ENCODE measurements around the gene ARHGAP19.

ARHGAP19 gene

DNA sequence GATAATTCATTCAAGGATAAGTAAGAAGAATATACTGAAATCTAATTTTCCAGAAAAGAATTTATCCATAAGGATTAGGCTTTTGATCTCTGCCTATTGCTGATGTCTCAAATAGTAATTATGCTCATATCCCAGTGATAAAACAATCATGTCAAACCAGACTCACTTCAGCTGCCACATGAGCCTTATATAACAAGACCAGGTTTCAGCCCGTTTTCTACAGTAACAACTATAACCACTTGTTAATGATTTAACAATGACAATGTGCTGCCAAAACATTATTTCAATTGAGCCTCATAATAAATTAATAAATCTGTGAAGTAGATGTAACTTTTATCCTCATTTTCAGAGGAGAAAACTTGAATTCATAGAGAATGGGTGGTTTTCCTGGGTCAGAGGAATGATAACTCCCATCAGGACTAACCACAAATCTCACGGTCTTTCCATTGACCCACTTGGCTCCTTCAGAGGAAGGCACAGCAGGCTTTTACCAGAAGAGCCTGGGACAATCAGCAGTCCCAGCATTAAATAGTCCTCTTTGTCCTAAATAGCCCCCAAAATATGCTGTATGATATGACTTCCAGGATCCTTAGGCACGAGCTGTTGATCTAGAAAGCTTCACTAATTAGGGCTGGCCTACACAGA lies 64.2 kb downstream of the ARHGAP19 start:
- DNase-seq, result no peak

DNA sequence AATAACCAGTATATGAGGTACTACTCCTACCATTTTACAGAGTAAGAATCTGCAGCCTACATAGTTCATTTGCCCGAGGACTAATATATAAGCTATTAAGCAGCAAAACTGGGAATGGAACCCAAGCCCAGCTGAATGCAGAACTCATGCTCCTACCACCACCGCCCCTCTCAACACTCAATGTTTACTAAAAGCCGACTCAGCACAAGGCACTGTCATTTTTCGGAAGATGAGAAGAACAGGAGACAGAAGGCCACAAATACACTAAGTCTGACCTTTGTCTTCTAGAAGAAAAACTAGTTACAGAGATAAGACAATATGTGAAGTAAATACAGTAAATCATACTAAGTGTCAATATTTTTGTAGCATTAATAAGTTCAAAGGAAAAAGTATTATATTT lies 66.0 kb downstream of the ARHGAP19 start:
- DNase-seq, result no peak

DNA sequence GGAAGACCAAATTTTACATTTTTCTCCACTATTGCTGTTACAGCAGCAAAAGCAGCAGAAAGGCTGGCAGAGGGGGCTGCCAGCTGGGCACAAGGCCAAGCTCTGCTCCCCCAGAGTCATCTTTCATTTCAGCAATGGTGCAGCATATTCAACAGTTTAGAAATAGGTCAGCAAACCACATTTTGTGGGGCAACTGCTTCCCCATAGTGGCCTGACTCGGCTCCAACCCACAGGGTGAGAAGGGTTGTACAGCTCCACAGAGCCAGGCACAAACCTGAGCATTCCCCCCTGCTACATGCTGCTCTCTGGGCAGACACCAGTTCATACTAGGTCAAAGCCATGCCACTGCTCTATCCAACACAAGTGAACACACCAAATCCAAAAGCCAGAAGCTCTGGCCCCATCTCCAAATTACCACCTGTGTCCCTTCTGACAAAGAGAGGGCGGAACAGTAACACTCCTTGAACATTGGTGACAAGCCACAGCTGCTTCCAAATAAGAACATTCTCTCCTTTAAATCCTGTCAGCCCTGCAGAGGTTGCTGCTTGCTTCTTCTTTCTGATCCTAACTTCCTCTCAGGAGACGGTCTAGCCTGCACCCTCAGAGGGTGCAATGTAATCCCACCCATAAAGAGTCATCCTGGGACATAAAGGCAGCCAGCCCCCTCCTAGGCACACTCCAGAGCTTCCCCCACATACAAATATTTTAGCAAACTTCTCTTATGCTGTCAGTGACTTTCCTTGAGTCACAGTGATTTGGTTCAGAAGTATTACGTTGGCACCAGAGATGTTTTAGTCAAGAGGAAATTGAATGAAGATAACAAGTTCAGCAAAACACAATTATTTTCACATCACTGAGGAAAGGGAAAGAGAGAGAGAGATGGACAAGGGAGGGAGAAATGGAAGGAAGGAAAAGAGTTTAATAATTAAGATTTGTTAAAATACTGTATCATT lies 67.7 kb downstream of the ARHGAP19 start:
- no peak for DNase-seq

DNA sequence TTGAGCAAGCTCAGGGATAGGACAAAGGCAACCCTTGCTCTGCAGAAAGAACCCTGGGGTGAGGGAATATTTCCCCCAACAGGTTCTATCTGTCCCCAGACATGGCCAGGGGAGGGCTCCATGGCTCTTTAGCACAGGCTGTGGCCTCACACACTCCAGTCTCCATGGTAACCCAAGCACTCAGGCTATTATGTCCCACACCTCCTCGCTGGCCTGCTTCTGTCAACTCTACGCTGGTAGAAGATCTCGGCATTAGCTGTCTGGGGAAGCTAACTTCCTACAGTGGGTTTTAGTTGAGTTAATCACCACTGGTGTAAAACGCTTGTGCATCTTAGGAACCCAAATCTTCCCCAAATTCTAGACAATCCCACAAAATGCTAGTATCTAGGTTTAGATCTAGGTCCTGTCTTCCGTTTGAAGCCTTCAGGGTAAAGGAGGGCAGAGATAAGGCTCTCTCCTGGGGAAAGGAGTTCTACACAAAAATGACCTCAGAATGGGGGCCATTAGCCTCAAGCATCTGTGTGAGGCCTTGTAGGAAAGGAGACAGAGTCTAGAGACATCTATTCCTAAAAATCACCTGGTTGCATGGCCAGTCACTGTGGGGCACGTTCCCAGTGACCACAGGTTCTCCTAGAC lies 70.0 kb downstream of the ARHGAP19 start:
- DNase-seq, result no peak

DNA sequence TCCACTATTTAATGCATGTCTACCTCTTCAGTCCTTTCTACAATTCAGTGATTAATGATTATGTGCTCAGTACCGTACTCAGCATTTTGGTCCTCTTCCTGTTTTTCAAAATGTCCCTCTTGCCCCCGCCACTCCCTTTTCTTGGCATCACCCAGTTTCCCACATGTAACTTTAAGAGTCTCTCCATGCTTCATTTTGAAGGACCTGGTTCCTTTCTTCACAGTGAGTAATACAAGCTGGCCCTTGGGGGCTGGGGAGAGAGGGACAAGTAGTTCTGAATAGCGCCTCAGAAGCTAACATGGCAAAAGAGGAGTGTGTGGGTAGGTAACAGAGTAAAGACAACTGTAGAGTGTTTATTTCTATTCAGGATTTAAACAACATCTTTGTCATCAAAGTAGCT lies 72.1 kb downstream of the ARHGAP19 start:
- DNase-seq, result no peak

DNA sequence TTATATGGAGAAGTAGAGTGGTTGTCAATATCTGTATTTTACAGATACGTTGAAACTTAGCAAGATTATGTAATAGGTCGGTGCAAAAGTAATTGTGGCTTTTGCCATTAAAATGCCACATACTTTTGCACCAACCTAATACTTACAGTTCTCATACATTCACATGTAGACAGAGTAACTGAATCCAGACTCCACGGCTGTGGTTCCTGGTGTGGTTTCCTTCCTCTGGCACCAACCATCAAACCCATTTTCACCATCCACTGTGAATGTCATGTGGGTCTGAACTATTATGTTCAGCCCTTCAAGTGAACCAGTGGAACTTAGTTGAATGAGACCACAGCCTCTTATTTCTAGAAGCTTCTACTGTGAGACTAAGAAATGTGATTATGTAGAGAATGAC lies 75.1 kb downstream of the ARHGAP19 start:
- DNase-seq, result no peak

DNA sequence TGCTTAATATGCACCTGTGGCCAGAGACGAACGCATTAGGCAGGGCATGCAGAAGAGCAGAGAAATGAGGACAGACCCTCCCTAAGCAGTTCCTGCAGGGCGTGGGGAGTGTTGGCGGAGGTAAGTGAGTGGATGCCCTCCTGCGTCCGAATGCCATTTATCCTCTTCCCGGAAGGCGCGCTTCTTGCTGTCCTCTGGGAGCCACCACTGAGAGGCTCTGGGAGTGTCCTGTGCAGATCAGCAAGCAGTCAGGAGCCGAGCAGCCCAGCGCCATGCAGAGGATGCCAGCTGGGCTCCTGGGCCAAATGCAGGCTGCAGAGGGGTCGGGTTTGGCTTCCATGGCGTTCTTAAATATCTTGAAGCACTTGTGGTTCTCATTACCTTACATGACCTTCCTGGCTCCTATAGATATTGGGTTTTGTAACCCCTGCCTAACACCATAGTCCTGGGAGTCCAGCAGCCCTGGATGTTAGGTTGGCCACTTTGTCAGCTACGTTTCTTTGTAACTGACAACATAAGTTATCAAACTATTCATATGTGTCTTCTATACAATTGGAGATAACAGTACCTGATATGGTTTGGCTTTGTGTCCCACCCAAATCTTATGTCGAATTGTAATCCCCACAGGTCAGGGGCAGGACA lies 76.7 kb downstream of the ARHGAP19 start:
- DNase-seq, result no peak

DNA sequence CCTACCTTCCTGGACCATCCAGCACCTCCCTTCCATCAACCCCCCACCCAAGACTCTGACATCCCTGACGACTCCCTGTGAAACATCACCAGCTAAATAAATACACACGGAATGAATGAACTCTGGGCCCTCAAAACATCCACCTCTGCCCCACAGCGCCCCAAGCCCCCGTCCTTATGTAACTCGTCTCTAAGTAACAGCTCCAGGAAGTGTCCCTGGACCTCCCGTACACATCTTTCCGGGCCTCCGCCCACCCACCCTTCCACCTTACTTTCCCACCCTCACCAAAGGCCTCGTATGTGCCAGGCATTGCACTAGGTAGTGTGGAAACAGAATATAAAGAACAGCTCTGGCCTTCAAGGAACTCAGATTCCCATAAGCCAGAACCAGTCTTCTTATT lies 79.0 kb downstream of the ARHGAP19 start:
- DNase-seq, result no peak

DNA sequence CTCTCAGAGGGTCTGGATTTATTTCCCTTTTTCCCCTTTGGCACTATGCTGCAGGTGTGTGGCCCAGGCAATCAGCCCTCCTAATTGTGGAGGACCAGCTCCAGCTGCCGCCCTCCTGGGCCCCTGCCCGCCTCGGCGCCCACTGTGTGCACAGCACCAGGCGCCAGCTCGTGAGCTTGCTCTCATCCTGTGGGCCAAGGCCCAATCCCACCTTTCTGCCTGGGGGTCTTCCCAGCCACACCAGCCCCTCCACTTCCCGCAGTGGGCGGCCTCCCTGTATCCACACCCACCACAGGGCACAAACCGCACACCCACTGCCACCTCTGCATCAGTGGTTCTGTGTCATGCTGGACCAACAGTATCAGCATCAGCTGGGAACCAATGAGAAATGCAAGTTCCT lies 81.2 kb downstream of the ARHGAP19 start:
- no peak for DNase-seq

DNA sequence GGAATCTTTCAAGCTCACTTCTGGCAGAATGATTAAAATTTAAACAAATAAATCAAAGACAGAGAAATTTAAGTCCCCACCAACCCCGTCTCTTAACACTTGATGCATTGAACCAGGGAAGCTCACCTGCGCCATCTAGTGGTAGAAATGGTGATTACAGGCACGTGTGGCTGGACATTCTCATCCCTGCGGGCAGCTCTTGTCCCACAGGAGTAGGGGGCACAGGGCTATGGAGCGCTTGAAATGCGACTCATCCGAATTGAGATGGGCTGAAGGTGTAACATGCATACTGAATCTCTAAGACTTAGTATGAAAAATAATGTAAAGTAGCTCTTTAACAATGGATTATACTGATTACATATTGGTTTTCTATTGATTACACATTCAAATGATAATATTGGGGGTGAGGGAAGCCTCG lies 81.9 kb downstream of the ARHGAP19 start:
- no peak for DNase-seq

DNA sequence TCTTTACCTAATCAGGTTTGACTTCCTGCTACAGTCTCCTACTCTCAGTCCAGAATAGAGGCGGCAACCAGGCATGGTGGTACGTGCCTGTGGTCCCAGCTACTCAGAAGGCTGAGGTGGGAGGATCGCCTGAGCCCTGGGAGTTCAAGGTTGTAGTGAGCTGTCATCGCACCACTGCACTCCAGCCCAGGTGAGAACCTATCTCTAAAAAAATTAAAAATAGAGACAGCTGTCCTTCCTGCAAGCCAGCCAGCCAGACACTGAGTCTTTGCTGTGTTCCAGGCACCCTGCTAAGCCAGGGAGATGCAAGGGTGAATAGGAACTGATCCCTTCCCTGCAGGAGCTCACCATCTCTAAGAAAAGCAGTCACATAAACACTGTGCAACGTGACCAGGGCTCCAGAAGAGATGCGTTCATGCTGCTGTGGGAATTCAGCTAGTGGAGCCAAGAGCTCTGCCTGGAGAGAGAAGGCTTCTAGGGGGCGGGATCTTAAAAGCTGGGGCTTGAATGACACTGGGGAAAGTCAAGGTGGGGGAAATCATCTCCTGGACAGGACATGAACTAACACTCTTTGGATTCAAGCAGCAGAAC lies 84.6 kb downstream of the ARHGAP19 start:
- DNase-seq, result no peak

DNA sequence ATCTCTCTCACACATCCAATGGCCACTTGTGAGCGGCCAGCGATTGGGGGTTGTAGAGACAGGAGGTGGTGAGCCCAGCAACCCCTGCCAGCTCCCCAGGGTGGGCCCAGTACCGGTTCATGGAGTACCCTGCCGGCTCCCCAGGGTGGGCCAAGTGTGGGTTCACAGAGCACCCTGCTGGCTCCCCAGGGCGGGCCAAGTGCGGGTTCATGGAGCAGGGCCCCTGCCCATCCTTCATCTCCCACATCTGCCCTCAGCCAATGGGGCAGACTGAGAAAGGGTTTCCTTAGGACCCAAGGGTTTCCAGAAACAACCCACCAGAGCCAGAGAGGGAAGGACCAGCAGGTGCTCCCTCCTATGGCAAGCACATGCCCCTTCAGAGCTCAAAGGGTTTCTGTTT lies 85.3 kb downstream of the ARHGAP19 start:
- no peak for DNase-seq

DNA sequence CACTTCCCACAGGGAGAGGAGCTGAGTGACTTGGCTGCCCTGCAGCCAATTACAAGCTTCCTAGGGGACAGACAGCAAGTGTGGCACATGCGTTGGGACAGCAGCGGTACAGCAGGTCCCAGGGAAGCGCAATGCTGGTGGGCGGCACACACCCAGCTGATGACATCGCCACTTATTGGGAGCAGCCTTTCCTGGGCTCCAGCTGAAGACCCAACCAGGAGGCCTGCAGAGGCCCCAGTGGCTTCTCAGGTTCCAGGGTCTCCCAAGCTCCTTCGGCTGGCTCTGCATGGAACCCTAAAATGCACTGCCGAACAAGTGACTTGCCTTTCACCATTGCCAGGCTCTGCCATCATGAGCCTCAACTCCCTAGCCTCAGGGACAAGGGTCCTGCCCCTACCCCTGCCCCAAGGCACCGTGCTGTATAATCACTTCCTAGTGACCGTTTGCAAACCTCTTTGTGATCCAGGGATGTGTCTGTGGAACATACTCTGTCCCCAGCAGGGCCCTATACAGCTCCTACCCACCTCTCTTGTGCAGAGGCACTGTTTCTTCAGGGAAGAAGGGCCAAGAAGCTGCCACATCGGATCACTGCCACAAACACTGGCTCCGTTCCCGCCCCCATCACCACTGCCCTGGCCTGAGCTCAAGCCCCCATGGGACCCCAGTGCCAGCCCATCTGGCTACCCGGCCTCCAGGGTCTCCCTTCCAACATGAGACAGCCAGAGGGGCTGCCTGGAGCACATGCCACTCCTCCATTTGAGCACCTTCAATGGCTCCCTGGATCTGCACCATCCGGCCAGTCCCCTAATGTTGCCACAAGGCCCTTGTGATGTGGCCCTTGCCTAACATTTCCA lies 87.4 kb downstream of the ARHGAP19 start:
- DNase-seq, result no peak

DNA sequence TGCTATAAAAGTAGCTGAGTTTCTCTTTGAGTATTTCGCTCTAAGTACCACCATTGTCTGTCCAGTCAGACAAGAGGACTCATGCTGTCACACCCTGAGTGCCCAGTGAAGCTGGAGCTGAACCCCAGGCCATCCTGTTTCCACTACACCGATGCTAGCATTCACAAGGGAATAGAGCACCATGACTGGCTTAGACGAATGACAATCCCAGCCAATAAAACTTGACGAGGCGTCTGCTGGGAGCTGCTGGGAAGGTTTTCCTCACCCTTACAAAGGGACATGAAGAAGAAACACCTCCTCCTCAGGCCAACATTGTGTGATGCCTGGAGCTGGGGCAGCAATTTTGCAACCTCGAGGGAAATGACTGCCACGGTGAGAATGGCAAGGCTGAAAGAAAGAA lies 89.2 kb downstream of the ARHGAP19 start:
- no peak for DNase-seq

DNA sequence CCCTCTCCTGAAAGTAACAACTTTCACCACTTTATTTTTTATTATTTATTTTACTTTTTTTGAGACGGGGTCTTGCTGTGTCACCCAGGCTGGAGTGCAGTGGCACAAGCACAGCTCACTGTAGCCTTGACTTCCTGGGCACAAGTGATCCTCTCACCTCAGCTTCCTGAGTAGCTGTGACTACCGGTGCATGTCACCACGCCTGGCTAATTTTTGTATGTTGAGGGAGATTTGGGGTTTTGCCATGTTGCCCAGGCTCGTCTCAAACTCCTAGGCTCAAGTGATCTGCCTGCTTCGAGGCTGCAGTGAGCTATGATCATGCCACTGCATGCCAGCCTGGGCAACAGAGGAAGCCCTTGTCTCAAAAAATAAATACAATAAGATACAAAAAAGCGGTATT lies 91.8 kb downstream of the ARHGAP19 start:
- DNase-seq, result no peak

DNA sequence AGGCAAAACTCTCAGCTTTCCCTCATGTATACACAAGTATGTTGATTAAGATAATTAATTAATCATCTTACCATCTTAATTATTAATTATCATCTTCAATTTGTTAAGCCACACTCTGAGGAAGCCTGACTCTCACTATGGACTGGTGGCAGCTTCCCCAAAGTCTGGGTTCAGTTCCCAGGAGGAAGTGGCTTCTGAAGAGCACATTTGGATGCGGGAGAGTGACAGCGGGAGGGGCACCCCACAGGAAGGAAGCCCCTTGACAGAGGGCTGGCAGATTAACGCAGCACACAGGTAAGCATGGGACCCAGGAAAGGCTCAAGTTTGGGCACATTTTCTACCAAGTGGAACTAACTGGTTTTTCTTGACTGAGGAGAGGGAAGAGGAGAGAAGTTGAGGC lies 93.3 kb downstream of the ARHGAP19 start:
- DNase-seq, result no peak

DNA sequence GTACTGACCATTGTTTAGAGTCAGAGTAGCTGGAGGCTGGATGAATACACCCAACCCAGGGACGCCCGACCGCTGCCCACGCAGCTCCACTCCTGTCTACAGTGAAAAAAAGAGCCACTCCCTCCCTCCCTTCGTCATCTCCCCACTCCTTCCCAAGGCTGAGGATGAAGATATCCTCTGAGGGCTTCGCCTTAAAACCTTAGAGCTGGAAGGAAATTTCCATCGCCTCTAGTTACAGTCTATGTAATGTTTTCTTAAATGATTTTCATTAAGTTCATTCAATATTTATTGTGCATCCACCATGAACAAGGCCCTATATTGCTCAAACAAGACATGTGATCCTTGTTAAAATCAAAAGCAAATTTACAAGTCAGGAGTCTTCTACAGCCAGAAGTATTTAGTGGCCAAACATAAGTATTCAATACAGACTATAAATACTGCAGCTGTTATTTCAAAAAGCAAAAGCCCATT lies 95.4 kb downstream of the ARHGAP19 start:
- DNase-seq, result no peak

DNA sequence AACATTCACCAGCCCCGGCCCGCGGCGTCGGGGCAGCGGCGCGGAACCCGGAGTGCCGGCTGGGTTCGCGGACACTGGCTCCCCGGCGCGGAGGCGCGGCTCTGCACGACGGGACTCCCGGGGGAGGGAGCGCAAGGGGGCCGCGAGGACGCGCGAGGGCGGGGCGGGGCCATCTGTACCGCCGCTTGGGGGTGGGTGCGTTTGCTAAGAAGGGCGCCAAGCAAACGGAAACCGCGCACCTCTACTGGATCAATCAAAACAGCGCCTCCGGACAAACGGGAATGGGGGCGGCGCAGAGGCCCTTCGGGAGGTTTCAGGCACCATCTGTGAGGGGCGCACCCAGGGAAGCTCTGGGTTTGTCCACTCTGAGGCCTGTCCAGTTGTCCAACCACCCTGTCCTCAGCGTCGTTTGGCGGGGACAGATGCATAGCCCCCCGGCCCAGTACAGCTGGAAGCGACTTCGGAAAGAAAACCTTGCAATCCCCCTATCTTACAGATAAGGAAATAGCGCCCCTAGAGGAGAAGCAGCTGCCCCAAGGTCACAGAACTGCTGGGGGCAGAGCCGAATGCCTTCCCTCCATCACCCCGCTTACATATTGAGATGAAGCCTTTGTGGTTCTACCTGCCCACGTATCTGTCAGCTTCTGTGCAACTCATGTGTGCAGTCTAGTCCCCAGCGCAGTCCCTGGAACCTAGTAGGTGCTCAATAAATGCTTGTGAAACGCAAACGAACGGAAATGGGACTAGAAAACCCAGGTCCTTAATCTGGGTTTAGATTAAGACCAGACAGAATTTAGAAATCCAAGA lies 96.0 kb downstream of the ARHGAP19 start:
- no peak for DNase-seq

DNA sequence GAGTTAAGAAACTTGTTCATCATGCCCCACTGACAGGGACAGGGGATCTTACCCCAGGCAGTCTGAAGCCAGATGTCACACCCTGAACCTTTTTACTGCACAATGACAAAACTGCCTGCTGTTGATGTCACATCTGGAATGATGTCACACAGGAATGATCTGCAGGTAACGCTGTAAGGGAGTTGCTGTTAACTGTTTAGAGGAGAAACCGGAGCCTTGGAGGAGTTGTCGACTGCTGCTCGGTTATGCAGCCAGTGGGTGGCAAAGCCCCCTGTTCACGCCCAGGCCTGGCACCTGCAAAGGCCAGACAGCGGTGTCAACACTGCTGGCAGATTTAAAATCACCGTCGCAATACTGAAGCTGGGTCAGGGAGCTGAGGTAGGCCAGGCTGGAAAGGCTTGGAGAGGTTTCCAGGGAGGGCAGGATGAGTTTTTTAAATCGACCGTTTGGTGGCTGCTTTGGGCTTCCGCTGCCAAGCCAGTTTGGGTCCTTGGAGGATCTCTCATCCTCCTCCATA lies 96.7 kb downstream of the ARHGAP19 start:
- no peak for DNase-seq

DNA sequence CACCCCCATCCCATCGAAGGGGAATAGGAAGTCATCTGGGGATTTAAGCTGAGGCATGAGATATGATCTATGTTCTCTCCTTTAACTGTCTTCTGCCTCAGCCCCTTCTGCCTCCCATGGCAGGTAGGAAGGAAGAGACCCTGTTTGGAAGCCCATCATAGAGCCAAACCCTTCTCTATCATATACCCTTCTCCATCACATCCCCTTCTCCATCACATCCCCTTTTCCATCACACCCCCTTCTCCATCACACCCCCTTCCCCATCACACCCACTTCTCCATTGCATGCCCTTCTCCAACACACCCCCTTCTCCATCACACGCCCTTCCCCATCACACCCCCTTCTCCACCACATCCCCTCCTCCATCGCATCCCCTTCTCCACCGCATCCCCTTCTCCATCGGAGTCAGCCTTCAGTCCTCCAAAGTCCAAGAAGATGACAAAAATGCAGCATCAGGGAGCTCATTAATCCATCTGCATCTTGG lies 99.4 kb downstream of the ARHGAP19 start:
- no peak for DNase-seq

DNA sequence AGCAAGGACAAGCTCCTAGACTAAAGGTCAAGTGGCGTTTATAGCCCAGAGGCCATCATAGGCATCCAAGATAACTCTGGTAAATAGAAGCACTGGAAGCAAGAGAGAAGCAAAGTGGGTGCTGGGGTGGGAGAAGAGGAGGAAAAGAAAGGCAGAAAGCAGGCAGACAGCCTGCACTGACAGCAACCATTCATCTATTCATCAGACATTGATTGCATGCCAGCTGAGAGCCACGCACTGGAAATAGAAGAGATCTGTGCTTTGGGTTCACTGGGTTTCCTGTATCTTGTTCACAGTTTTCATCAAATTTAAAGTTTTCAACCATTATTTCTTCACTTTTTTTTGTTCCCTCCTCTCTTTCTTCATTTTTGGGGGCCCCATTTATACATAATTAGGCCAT lies 102.0 kb downstream of the ARHGAP19 start:
- no peak for DNase-seq
